Activated T-cell treated with anti-CD3 and anti-CD28 coated beads for 48 hours (primary cell): Measurements from ENCODE around the gene CSNK2A1.
"Not testable (repeated sequence)": the region's sequence is repeated elsewhere in the genome, so short reads cannot be mapped to it uniquely, and the experiment has no call there.

Source experiments
- DNase-seq: peaks from one replicate; pipeline ENCODE4 v3.0.0-alpha.2; 2020; ENCODE audit warnings: low read depth

The CSNK2A1 gene

GRCh38 chr20:543369-544152 is at the start of gene CSNK2A1:
Gene CSNK2A1, minus strand, starts transcription at chr20:543790. Its CDS starts 35,239 bp downstream, at chr20:508551.
- peak; percentile 95 for DNase-seq

GRCh38 chr20:592506-592905 is 48.9 kb upstream of the CSNK2A1 start:
- no peak for DNase-seq

GRCh38 chr20:591941-592340 is 48.4 kb upstream of the CSNK2A1 start:
- DNase-seq: no peak

- DNase-seq: no peak
Observed at GRCh38 chr20:588932-589672, 45.5 kb upstream of the CSNK2A1 start.

- DNase-seq: no peak
Observed at GRCh38 chr20:588476-588875, 44.9 kb upstream of the CSNK2A1 start.

GRCh38 chr20:584971-585301 is 41.3 kb upstream of the CSNK2A1 start:
- no peak for DNase-seq

GRCh38 chr20:584161-584970 is 40.8 kb upstream of the CSNK2A1 start:
- no peak for DNase-seq

- no peak for DNase-seq
Observed at GRCh38 chr20:582204-582603, 38.6 kb upstream of the CSNK2A1 start.

- DNase-seq: not testable (repeated sequence)
Observed at GRCh38 chr20:578940-579690, 35.5 kb upstream of the CSNK2A1 start.

- no peak for DNase-seq
Observed at GRCh38 chr20:577167-577791, 33.7 kb upstream of the CSNK2A1 start.

GRCh38 chr20:576156-576555 is 32.6 kb upstream of the CSNK2A1 start:
- no peak for DNase-seq

- DNase-seq: no peak
Observed at GRCh38 chr20:575230-575629, 31.6 kb upstream of the CSNK2A1 start.

GRCh38 chr20:574297-574942 is 30.8 kb upstream of the CSNK2A1 start:
- DNase-seq: no peak

GRCh38 chr20:573414-574296 is 30.1 kb upstream of the CSNK2A1 start:
- DNase-seq: no peak

GRCh38 chr20:572727-573126 is 29.1 kb upstream of the CSNK2A1 start:
- DNase-seq: no peak

- DNase-seq: no peak
Observed at GRCh38 chr20:571754-572441, 28.3 kb upstream of the CSNK2A1 start.

- DNase-seq: no peak
Observed at GRCh38 chr20:568673-569415, 25.3 kb upstream of the CSNK2A1 start.

- DNase-seq: no peak
Observed at GRCh38 chr20:568097-568652, 24.6 kb upstream of the CSNK2A1 start.
